H1 (cell line): ENCODE results near the gene SNRK. TPM values are rescaled to one million over a fixed set of nuclear protein-coding genes. Genes with fewer than 3 reads are reported as not detected.

ENCODE experiments used
- CHD1 ChIP-seq: IDR thresholded peaks from 2 replicates; pipeline ENCODE4 v1.6.1; 2012; ENCODE audit warnings: low read depth, low read length, improper control_type of control experiment
- CHD2 ChIP-seq: IDR thresholded peaks from 2 replicates; pipeline ENCODE4 v1.6.1; 2012; ENCODE audit warnings: low read length, improper control_type of control experiment
- MAFK ChIP-seq: IDR thresholded peaks from 2 replicates; pipeline ENCODE4 v1.6.1; 2012; ENCODE audit warnings: low read depth, mild to moderate bottlenecking, improper control_type of control experiment, low read length
- polyA plus RNA-seq, 7 experiments: library from polyadenylated mRNA; depleted of rRNA in 3 of 7; stranded (reverse) in 5 of 7; unstranded in 2 of 7; fragments of >200 nt in 5 of 7; fragments of 200-250 nt in 2 of 7; gene quantifications; 1 replicate in 5 of 7; 2 replicates in 1 of 7; 4 replicates in 1 of 7; pipeline versions ENCODE4 v1.2.1 to v1.2.3, GENCODE V29; 2011 to 2013; ENCODE audit warnings: missing spikeins in 2 of 7, mixed read lengths in 2 of 7
- total RNA-seq: library from RNA; stranded (reverse); fragmentation: NEBNext Ultra II Directional; extraction: Animal tissue kit (Norgen Biotek cat#: 25700); gene quantifications from 2 replicates; pipeline ENCODE4 v1.2.1, GENCODE V29; 2021
- TF ChIP-seq, protein P1 (sequence below): IDR thresholded peaks from 2 replicates; pipeline ENCODE4 v1.6.1; 2012; ENCODE audit warnings: inconsistent platforms

SNRK gene
- total and polyA plus RNA-seq, 2 of the 8 experiments (the other 6 are each of a cell fraction or from before 2014, with no cell fraction given) = 4.4 to 11.7 TPM

DNA sequence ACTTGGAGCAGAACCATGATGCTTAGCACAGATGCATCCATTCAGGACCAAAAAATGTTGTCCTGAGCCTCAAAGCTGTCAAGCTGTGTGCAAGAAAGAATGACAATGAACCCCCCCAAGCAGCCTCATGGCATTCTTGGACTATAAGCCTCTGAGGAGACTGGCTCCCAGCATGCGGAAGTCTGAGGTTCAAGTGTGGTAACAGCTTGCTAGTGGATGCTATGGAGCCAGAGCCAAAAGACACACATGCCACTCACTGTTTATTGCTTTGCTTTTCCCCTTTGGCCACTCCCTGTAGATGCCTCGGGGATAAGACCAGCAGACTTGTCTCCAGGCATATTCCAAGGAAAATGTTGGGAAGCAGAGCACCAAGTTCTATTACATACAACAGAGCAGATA is 38.2 kb upstream of the SNRK start (continued):
- TF ChIP-seq CHD2 (no peak), CHD1 (no peak), MAFK (no peak)
- TF ChIP-seq, protein P1, sequence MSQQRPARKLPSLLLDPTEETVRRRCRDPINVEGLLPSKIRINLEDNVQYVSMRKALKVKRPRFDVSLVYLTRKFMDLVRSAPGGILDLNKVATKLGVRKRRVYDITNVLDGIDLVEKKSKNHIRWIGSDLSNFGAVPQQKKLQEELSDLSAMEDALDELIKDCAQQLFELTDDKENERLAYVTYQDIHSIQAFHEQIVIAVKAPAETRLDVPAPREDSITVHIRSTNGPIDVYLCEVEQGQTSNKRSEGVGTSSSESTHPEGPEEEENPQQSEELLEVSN = no peak
- TF ChIP-seq, all 59 proteins: peak for 0
